UCSD-AML1 (cell line): Measurements from ENCODE around the gene ADAMTSL3.
"Not testable (repeated sequence)": the region's sequence is repeated elsewhere in the genome, so short reads cannot be mapped to it uniquely, and the experiment has no call there.

Experiments used
- DNase-seq: peaks from one replicate; lab custom pipeline; 2025; ENCODE audit not compliant: unreplicated experiment; lab: John Stamatoyannopoulos, UW

Gene ADAMTSL3

DNA sequence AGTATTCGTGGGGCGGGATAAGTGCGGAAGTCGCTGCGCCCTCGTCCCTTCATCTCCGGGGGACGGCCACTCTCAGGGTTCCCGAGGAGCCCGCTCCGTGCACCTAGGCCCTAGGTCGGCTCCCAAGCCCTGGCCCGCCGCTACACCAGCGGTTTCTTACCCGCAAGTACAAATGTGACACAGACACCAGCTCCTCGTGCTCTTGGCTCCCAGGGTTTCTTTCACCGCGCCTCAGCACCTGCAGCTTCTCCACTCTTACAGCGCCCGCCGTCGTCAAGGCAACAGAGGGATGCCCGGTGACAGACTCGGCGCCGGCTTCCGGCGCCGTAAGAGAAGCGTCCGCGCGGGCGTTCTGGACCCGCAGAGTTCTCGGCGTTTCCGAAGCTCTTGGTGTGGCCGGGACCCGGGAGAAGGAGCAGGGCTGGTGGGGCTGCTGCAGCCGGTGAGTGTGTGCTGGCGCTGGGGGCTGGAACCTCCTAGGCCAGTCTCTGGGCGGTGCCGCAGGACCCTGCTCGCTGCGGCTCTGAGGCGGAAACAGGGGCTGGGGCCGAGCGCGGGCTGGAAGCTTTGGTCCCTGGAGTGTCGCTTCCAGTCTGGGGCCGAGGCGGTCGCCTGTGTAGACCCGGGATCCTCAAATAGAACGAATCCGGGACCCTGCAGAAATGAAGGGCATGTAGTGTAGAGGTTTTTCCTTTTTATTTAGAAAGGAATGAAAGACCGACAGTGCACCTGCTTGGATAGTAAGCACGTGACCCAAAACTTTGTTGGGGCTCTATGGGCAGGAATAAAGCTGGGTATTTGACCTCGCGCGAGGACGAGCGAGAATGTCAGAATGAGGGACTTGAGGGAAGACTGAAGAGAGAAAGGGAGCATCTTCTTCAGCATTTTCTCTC lies 426.2 kb downstream of the ADAMTSL3 start:
- DNase-seq, result no peak

GRCh38 chr15:84080778-84081084 lies 426.8 kb downstream of the ADAMTSL3 start:
- not testable (repeated sequence) for DNase-seq

DNA sequence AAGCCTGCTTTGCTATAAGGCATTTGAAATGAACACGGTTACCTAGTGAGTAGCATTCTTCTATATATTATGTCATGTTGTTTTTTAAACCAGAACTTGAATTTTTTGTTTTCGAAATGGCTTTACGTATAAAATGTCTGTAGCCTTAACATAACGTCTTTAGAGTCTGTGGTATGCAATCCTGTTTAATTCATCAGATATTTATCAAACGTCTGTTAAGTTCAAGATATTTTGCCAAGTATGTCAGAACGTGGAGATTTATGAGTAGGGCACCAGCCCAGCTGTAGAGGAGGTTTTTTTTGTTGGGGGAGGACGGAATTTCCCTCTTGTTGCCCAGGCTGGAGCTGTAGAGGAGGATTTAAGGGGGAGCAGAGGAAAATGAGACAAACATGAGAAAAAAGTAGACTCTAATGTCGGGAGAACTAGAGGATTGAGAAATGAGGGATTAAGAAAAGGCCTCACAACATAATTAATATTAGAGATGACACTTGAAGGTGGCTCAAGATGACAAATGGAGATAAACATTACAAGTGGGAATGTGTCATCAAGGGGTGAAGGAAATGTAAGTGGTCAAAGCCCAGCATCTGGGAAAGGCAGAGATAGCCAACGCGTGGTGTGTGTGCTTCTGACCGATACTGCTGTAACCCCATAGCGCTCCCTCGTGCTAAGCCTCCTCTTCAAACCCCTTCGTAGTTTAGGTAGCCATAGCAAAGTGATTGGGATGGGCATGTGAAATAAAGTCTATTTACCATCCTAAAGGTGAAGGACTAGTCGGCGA lies 427.7 kb downstream of the ADAMTSL3 start:
- no peak for DNase-seq

GRCh38 chr15:84082739-84083138 lies 428.8 kb downstream of the ADAMTSL3 start:
- no peak for DNase-seq

DNA sequence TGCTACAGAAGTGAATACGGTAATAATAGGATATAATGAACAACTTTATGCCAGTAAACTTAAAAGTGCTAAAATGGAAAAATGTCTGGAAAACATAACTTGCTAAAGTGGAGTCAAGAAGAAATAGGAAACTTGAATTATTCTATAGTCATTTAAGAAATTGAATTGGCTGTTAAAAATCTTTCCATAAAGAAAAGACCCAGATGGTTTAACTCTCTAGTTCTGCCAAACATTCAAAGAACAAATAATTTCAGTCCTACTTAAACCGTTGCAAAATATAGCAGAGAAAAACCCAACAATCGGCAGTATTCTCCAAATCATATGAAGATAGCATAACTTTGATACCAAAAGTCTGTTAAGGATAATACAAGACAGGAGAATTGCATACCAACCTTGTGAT lies 432.1 kb downstream of the ADAMTSL3 start:
- not testable (repeated sequence) for DNase-seq
